ENCODE data around the gene RRP1B.

RRP1B gene

GRCh38 chr21:43744725-43745124 is 85.4 kb downstream of the RRP1B start:
- ATAC-seq = no peak
- no peak overlapping the region for H3K27ac Mint-ChIP-seq

More at GRCh38 chr21:43744725-43745124, 85.4 kb downstream of the RRP1B start:
- Mint-ChIP-seq H3K4me1 (peaks cover 8% of the 10 kb centered on the region), H3K9me3 (no peaks in the 10 kb centered on the region), H3K36me3 (peaks cover 55% of the 10 kb centered on the region), H3K4me3 (no peak overlapping the region), H3K27me3 (no peaks in the 10 kb centered on the region)
